GM04503 (cell line): Measurements from ENCODE around the gene PPP1R27.

Source experiments
- DNase-seq: peaks from one replicate; pipeline ENCODE4 v3.0.0-alpha.2; 2012; ENCODE audit warnings: low read depth

Gene PPP1R27

GRCh38 chr17:81804559-81805399, 30.1 kb downstream of the PPP1R27 start:
- no peak for DNase-seq

- DNase-seq, result no peak
These were observed 30.9 kb downstream of the PPP1R27 start, which contains the start of gene GCGR for GRCh38 chr17:81803728-81804558. Gene GCGR (plus strand): TSS chr17:81804150. CDS start chr17:81809019, 4,869 bp downstream.

- no peak for DNase-seq
These were observed 31.8 kb downstream of the PPP1R27 start for GRCh38 chr17:81802856-81803643.

GRCh38 chr17:81802048-81802758, 32.6 kb downstream of the PPP1R27 start:
- DNase-seq, result no peak

- no peak for DNase-seq
These were observed 33.5 kb downstream of the PPP1R27 start for GRCh38 chr17:81801327-81801726.

- no peak for DNase-seq
These were observed 40.3 kb downstream of the PPP1R27 start for GRCh38 chr17:81794509-81794908.

GRCh38 chr17:81794074-81794476, 40.8 kb downstream of the PPP1R27 start:
- DNase-seq, result no peak

GRCh38 chr17:81792675-81793615, 41.9 kb downstream of the PPP1R27 start:
- DNase-seq, result no peak
